SKM-1 treated with dmso at 0.1 percent for 144 hours (cell line): Measurements from ENCODE around the gene TPD52L1.
"Not testable (repeated sequence)": the region's sequence is repeated elsewhere in the genome, so short reads cannot be mapped to it uniquely, and the experiment has no call there.

ENCODE experiments used
- DNase-seq: peaks from one replicate; lab custom pipeline; 2025; ENCODE audit not compliant: unreplicated experiment; lab: John Stamatoyannopoulos, UW

Gene TPD52L1

GRCh38 chr6:125140808-125141207, 12.8 kb upstream of the TPD52L1 start:
- no peak for DNase-seq

- no peak for DNase-seq
These were observed 11.0 kb upstream of the TPD52L1 start for GRCh38 chr6:125142618-125143017.

GRCh38 chr6:125144822-125145221, 8.8 kb upstream of the TPD52L1 start:
- no peak for DNase-seq

- DNase-seq = no peak
These were observed 4.1 kb upstream of the TPD52L1 start for GRCh38 chr6:125149256-125150144.

GRCh38 chr6:125151700-125152099, 1.9 kb upstream of the TPD52L1 start:
- DNase-seq = no peak

GRCh38 chr6:125154118-125154760, 666 bp downstream of the TPD52L1 start:
- no peak for DNase-seq

- DNase-seq = peak; percentile 9
These were observed 1.2 kb downstream of the TPD52L1 start for GRCh38 chr6:125154761-125155135.

- DNase-seq = no peak
These were observed 1.8 kb downstream of the TPD52L1 start for GRCh38 chr6:125155344-125155743.

GRCh38 chr6:125156496-125156895, 2.9 kb downstream of the TPD52L1 start:
- DNase-seq = no peak

- no peak for DNase-seq
These were observed 3.7 kb downstream of the TPD52L1 start for GRCh38 chr6:125157280-125157679.

- no peak for DNase-seq
These were observed 4.2 kb downstream of the TPD52L1 start for GRCh38 chr6:125157725-125158124.

- DNase-seq = not testable (repeated sequence)
These were observed 9.8 kb downstream of the TPD52L1 start for GRCh38 chr6:125163339-125163738.

- no peak for DNase-seq
These were observed 10.2 kb downstream of the TPD52L1 start for GRCh38 chr6:125163811-125164210.

GRCh38 chr6:125164696-125165095, 11.1 kb downstream of the TPD52L1 start:
- peak; percentile 11 for DNase-seq

GRCh38 chr6:125165256-125165655, 11.7 kb downstream of the TPD52L1 start:
- DNase-seq = no peak

GRCh38 chr6:125165776-125166175, 12.2 kb downstream of the TPD52L1 start:
- no peak for DNase-seq

- DNase-seq = no peak
These were observed 13.1 kb downstream of the TPD52L1 start for GRCh38 chr6:125166711-125167110.

- no peak for DNase-seq
These were observed 14.0 kb downstream of the TPD52L1 start for GRCh38 chr6:125167579-125167978.

GRCh38 chr6:125169058-125169457, 15.5 kb downstream of the TPD52L1 start:
- DNase-seq = no peak

GRCh38 chr6:125169522-125169921, 15.9 kb downstream of the TPD52L1 start:
- no peak for DNase-seq

GRCh38 chr6:125170376-125170775, 16.8 kb downstream of the TPD52L1 start:
- DNase-seq = no peak

GRCh38 chr6:125173341-125174095, 19.9 kb downstream of the TPD52L1 start:
- DNase-seq = no peak
